Epithelial cell of prostate (primary cell): Measurements from ENCODE around the gene COL11A2.
"Not testable (repeated sequence)": the region's sequence is repeated elsewhere in the genome, so short reads cannot be mapped to it uniquely, and the experiment has no call there.

Experiments
- DNase-seq: peaks from one replicate; pipeline ENCODE4 v3.0.0-alpha.2; 2011; ENCODE audit warnings: low read depth, low spot score
- H3K27ac ChIP-seq: fragments of 450-650 bp; 2 replicates; pipeline ENCODE4 v1.5.1; 2017; ENCODE audit warnings: mild to moderate bottlenecking

COL11A2 gene

DNA sequence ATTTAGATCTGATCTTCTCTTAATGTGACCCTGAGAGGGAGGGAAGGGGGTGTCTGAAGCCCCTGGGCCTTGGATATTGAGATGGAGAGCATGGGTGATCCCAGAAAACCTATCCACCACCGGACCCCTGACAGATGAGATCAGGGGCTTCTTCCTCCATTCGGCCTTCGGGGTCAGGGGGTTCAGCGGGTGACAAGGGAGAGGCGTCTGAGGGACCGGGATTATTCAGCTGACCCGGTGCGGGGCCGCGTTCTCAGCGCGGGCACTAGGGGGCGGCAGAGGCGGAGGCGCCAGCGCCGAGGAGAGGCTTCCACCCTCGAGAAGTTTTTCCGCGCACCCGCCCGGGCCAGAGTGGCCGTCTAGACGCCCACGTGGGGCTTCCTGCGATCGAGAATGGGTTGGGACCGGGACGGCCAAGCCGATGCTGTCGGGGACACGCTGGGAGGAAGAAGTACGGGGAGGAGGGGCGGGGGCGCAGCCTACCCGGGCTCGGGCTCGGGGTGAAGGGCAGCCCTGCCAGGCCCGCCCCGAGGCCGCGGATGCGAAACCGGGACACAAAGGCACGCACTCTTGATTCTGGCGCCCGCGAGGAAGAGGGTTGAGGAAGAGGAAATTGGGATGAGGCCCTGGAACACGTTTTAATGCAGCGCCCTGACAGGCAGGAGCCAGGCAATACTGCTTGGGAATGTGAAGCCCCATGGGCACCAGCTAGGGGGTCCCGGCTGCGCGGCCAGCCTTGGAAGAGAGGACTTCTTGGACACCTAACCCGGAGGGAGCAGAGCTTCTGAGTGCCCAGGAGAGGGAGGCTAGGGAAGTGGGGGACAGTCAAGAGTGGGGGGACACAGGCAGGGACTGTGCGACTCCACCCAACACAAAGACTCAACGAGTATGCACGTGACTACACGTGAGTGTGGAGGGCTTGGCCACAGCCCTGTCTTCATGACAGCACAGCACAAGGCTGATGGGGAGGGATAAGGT is 30.6 kb downstream of the COL11A2 start:
- no peak overlapping the region for H3K27ac ChIP-seq
- DNase-seq = no peak

DNA sequence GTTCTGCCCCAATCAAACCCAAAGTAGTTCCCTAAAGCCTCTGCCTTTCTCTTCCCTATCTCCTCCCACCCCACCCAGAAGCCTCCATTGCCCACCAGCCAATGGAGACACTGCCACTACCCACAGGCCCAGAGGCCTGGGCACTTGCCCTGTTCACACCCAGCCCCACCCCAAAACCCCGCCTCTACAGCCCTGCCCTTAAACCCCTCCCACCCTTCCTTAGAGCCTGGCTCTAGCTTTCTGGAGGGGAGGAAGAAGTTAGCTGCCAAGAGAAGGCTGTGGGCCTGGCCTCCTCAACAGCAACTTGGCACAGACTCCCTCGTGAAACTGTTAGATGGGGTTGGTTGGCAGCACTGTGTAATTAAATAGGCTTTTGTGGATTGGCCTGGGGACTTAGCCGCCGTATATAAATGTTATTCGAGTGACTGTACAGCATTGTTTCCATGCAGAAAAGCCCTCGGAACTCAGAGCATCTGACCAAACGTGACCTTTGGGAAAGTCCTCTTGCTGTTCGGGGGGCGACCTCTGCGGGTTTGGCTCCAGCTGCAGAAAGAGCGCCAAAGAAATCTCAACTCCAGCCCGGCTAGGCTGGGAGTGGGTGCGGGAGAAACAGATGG is 31.4 kb downstream of the COL11A2 start:
- no peak overlapping the region for H3K27ac ChIP-seq
- DNase-seq = peak; percentile 39

DNA sequence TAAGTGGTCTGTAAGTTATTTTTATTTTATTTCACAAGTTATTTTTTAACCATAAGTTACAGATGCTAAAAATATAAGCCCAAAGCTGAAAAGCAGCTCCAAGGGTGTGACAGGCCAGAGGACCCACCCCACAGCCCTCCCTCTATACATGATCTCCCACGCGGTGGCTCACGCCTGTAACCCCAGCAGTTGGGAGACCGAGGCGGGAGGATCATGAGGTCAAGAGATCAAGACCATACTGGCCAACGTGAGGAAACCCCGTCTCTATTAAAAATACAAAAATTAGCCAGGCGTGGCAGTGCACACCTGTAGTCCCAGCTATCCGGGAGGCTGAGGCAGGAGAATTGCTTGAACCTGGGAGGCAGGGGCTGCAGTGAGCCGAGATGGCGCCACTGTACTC is 32.2 kb downstream of the COL11A2 start:
- no peak for DNase-seq
- H3K27ac ChIP-seq = no peak overlapping the region

DNA sequence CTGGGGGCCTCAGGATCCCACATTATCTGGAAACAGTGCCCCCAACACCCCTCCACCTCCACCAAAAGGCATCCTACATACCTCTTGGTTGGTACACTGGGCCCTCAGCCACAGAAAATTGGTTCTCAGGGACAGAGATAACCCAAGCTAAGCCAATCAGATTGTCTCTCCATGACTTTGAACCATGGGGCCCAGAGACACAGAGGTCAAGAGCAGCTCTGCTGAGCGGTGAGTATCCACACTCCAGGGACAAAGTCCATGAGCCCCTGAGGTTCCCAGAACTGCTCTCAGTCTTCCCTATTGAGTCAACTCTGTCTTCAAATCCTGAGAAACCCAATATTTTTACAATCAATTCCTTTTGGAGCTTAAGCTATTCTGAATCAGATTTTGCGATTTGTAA is 35.3 kb downstream of the COL11A2 start:
- no peak overlapping the region for H3K27ac ChIP-seq
- no peak for DNase-seq

DNA sequence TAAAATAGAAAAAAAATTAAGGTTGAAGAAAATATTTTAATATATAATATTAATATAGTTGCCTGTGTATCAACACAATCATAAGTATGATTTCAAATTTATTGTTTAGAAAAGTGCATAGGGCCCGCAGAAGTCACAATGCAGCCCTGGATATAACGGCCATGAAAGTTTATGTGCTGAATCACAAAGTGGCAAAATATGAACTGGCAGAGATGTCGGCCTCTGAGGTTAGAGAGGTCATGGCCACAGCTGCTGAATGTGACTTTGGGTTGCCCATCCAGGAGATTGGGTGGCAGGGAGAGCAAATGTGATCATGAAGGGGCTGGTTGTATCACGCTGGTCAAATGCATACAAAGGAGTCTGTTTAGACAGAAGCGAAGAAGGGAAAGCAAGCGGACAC is 35.7 kb downstream of the COL11A2 start:
- no peak for DNase-seq
- H3K27ac ChIP-seq = no peak overlapping the region

DNA sequence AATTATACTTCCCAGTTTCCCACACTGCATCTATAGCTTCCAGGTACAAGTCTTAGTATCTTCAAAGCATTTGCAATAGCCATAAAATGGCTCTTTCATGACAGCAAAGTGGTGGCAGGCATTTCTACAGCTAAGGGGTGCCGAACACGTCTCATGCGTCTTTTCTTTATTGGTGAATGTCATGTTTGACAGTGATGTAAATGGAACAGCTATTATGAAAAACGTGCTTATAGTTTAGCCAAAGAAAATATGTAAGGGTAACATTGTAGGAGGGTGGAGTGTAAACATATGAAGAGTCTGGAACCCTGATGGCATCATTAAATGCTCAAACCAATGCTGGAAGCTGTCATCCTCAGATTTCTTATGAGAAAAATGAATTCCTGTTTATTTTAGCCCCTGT is 37.9 kb downstream of the COL11A2 start:
- H3K27ac ChIP-seq = no peak overlapping the region
- DNase-seq = no peak

DNA sequence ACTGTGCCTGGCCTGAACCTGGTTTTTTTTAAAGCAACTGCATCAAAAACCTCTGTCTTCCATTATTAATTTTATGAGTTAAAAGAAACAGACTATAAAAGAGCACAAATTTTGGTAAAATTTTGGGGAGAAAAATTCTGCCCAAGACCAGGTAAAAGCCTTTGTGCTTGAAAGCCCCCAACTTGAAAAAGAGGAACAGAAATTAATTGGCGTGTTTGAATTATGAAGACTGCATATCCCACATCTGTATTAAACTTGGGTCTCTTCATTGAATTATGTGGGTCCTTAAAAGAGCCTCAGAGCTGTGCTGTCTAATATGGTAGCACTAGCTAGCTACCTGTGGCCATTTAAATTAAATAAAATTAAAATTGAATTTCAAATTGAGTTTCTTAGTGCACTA is 41.2 kb downstream of the COL11A2 start:
- H3K27ac ChIP-seq = no peak overlapping the region
- no peak for DNase-seq

DNA sequence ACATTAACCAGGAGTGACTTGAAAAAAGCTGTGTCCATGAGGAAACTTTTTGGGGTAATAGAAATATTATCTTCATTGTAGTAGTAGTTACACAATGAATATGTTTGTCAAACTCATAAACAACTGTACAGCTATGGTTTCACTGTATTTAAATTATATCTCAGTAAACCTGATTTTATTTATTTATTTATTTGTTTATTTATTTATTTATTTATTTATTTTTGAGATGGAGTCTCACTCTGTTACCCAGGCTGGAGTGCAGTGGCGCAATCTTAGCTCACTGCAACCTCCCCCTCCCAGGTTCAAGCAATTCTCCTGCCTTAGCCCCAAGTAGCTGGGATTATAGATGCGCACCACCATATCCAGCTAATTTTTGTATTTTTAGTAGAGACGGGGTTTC is 41.7 kb downstream of the COL11A2 start:
- H3K27ac ChIP-seq, DNase-seq: not testable (repeated sequence)

DNA sequence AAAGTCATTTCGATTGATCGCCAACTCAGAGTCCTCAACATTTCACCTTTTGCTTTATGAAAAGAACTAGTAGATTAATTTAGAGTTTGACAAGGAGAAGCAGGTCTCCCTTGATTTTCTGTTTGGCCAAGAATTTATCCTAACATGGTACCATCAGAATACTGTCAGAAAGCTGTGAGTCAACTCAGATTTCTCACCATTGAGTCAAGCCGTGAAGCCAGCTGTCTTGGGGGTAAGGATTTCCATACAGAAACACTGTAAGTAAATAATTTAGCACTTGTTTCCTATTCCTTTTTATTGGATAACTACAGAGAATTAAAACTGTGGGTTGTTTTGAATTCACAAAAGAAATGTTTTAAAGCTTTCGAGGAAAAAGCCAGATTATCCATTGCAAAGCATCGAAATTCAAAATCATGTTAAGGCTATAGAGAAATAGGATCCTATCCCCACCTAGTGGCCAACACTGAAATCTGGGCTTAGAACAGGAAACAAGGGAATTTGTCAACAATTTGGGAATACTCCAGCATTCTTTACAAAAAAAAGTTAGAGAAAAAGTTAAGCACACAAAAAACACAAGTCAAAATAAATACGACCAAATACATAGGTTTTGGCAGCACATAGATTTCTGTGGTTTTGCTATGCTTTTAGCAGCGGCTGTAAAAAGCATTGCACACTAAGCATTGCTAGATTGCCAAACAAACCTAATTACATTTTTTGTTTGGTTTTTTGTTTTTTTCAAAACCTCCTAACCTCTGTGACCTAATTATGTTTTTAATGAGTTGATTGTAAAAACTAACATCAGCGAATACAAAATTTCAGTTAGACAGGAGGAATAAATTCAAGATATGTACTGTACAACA is 44.2 kb downstream of the COL11A2 start:
- DNase-seq = no peak
- H3K27ac ChIP-seq = no peak overlapping the region

DNA sequence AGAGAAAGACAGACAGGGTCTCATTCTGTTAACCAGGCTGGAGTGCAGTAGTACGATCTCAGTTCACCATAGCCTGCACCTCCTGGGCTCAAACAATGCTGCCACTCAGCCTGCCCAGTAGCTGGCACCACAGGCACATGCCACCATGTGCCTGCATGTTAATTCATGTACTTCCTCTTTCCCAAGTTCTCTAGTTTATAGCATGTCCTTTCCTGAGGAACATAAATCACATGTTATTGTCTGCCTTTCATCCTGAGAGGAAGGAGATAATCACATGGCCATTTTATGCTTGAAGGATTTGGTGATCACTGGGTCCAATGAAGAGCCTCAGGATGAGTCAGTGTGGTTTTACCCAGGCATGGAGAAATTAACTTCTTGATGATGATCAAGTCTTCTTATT is 47.9 kb downstream of the COL11A2 start:
- no peak overlapping the region for H3K27ac ChIP-seq
- DNase-seq = peak; percentile 71

DNA sequence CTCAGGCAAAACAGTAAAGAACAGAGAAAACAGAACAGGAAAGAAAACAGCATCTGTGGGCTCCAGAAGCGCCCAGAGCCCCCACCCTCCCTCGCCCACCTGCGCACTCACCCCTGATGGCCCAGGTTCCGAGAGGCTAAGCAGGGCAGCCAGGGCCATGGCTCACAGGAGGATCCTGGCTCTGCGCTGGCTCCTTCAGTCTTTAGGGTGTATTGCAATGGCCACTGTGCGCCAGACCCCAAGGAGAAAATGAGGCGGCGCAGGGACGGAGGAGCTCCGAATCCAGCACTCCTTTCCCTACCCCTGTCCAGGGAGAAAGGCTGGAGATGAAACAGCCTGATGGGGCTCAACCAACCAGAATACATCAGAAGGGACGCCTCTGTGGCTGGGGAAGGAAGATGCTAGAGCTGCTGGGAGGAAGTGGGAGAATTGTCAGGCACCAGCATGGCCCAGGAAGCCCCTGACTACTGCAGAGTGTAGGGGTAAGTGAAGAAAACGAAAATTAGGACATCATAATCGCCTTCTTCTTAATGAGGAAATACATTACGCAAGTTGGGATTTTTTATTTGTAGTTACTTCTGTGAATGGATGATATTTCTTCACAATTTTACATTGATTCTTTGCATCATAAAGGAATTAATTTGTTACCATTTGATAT is 49.0 kb downstream of the COL11A2 start:
- no peak overlapping the region for H3K27ac ChIP-seq
- no peak for DNase-seq

DNA sequence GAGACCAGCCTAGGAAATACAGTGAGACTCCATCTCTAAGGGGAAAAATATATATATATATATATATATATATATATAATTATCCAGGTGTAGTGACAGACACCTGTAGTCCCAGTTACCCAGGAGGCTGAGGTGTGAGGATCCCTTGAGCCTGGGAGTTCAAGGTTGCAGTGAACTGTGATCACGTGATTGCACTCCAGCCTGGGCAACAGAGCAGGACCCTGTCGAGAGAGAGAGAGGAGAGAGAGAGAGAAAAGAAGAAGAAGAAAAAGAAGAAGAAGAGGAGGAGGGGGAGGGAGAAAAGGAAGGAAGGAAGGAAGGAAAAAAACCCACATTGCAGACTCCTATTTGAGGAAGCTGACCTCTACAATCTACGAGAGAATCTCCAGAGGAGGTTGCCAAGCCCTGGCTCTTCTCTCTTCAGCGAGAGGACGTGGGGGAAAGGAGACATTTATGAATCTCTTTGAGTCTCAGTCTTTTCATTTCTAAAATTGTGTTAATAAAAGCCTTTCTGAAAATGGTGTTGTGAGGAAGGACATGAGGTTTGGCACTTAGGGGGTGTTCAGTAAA is 49.7 kb downstream of the COL11A2 start:
- no peak overlapping the region for H3K27ac ChIP-seq
- no peak for DNase-seq

DNA sequence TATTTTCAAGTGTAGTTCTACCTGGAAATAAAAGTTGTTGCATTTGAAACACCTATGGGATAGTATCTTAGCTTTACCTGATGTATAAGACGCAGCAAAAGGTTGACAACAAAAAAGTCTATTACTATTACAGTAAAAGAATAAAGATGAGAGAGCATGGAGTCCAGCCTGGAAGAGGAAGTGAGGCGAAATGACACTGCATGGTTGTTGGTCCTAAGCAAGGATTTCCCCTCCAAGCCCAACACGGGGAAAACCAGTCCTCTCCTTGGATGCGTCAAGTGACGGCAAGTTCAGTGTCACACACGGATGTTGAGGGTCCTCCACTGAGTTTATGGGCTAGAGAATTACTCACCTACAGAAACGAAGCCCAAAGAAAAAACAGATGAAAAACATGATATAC is 51.7 kb downstream of the COL11A2 start:
- H3K27ac ChIP-seq = no peak overlapping the region
- DNase-seq = no peak

DNA sequence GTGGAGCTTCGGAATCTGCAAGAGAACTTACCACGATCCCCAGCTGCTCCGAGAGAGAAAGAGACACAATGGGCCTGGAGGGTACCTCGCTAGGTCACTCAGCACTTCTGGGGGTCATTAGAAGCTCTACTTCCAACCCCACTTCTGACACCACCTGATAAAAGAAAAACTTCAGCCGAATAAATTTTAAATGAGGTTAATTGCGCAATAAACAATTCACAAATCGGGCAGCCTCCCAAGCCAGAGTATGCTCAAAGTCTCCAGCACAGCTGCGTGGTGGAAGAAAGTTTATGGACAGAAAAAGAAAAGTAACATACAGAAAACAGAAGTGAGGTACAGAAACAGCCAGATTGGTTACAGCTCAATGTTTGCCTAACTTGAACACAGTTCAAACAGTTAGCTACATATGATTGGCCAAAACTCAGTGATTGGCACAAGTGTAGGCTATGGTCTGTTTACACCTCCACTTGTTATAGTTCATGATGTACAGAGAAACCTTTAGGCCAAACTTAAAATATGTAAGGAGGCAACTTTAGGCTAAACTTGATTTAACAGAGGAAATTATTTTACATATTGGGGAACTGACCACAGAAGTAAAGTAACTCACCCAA is 52.6 kb downstream of the COL11A2 start:
- DNase-seq = no peak
- no peak overlapping the region for H3K27ac ChIP-seq

DNA sequence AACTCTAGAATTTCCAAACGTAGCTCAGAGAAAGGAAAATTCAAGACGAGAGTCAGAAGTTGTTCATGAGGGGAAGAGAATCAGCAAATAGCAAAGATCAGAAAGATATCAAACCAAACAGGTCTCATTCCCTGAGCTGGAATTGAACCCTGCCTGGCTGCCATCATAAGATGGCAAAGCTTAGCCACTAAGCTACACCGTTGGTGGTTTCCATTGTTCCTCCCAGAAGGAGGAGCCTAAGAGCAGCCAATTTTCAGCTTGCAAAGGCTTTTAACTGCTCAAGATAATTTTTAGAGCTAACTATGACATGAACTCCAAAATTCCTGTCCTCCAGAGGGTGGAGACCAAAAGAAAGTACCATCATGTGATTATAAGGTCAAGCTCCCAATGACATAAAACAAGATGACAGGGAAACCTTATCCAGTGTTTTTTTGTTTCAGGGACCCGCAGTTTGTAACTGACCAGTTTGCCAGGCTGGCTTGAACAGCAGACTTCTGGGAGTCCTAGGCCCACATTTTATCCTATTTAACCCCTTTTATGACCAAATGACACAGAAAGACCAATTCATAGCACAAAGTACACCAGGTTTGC is 55.9 kb downstream of the COL11A2 start:
- no peak for DNase-seq
- no peak overlapping the region for H3K27ac ChIP-seq

DNA sequence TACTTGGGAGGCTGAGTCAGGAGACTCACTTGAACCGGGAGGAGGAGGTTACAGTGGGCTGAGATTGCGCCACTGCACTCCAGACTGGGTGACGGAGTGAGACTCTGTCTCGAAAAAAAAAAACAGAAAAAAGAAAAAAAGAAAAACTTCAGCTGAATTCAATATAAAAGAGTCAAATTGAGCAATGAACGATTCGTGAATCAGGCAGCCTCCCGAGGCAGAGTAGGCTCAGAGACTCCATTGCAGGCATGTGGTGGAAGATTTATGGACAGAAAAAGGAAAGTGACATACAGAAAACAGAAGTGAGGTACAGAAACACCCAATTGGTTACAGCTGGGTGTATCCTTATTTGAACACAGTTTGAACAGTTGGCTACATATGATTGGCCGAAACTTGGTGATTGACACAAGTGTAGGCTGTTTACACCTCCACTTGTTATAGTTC is 60.2 kb downstream of the COL11A2 start:
- H3K27ac ChIP-seq = no peak overlapping the region
- DNase-seq = no peak

DNA sequence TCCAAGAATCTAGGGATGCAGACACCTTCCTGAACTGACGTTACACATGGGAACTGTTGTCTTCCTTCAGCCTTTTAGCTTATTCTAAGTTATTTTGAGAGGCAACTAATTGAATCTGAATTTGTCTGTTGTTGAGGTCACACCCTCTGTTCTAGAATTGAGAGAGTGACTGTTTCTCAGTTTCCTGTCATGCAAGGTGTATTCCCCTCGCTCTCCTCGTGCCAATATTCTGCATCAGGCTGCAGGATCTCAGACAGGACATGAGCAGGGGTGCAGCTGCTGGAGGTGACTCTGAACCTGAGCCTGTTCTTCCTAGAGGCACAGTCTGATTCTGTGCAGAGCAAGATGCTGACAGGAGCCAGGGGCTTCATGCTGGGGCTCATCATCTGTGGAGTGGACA is 63.9 kb downstream of the COL11A2 start:
- no peak overlapping the region for H3K27ac ChIP-seq
- no peak for DNase-seq

DNA sequence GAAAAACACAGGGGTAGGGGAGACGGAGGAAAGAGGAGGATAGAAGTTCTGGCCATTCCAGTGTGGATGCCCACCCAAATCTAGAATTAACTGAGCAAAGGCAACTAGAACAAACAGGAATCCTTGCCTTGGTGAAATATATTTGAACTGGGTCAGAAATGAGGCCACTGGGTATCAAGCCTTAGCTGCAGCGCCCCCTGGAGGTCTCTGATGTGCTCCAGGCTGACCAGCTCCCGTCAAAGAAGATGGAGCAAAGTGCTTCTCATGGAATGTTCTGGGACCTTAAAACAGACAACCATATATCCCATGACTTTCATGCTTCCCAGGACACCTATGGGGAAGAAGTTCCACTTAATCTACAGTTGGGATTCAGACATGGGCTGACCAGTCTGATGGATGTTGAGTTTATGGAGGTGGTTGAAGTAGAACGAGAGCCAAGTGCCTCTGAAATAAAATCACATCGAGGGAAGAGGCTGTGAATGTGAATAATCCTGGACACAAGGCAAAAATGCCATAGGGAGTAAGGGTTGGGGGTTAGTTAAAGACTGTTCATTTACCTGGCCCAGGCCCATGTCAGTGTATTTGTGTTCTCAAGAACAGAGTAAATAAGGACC is 66.1 kb downstream of the COL11A2 start:
- no peak for DNase-seq

DNA sequence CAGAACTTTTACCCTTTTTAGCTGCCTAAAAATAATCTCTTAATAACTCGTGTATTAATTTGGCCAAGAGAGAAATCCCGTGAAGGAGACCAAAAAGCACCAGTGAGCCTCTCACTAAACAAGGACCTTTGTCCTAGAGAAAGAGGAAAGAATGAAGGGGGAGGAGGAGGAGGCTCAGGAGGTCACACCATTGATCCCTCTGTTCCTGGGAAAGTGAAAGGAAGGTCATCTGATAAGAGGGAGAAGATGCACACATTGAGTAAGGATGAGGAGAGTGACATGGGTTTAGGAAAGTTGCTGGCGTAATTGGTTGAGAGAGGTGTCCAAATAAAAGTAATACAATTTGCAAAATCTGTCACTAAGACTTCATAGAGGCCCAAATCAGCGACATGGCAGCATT is 67.3 kb downstream of the COL11A2 start:
- no peak overlapping the region for H3K27ac ChIP-seq
- DNase-seq = no peak

More for the DNA sequence above, 66.1 kb downstream of the COL11A2 start:
- no peak overlapping the region for H3K27ac ChIP-seq
